HG03378 (cell line): ENCODE results near the gene SPATA45.
A peak's percentile ranks its signal among the peaks of the same experiment; 100 is the strongest.
"Not testable (repeated sequence)": the region's sequence is repeated elsewhere in the genome, so short reads cannot be mapped to it uniquely, and the experiment has no call there.

Experiments
- ATAC-seq: cut with Tn5 transposase; IDR thresholded peaks from one replicate; pipeline ENCODE4 v1.9.1; 2021; ENCODE audit warnings: mild to moderate bottlenecking, moderate library complexity; ENCODE audit not compliant: unreplicated experiment

SPATA45 gene

DNA sequence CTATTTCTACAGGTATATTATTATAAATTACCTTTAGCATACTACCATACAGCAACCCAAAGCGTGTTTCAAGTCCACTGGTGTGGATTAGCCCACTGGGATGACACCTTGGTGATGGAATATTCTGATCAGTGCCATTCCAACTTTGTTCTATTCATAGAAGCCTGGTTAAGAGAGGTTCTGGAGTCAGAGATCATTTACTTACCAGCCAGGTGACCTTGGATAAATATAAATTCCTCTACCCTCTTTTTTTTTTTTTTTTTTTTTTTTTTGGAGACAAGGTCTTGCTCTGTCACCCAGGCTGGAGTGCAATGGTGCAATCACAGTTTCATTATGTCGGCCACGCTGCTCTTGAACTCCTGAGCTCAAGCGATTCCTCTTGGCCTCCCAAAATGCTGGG, at the start of gene SPATA45:
Gene SPATA45 (minus strand): TSS at position 101 of the 400 bp plus-strand sequence. CDS start 11,500 bp downstream, outside the sequence.
- ATAC-seq = no peak

- no peak for ATAC-seq
These were observed 44.7 kb upstream of the SPATA45 start for GRCh38 chr1:212892108-212892507.

- no peak for ATAC-seq
These were observed 37.1 kb upstream of the SPATA45 start for GRCh38 chr1:212884592-212884991.

GRCh38 chr1:212879947-212880690, 32.7 kb upstream of the SPATA45 start:
- ATAC-seq = no peak

GRCh38 chr1:212878418-212878817, 31.0 kb upstream of the SPATA45 start:
- no peak for ATAC-seq

DNA sequence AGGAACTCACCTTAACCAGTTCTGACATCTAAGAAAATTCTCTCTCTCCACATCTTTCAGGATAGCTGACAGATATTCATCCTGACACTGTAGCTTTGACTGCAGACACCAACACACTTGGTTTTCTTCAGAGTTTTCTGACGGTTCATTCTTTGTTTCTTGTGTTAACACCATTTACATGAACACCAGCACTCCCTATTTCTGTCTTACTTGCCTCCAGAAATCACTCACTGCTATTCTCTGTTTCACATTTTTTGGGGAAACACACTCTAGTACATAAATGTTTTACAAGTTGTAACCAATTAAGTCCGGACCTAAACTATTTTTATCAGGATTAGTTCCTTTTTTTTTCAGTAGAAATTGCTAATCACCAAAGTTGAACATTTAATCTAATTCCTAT, 26.1 kb upstream of the SPATA45 start:
- ATAC-seq = peak; percentile 94

- no peak for ATAC-seq
These were observed 24.5 kb upstream of the SPATA45 start for GRCh38 chr1:212871976-212872375.

DNA sequence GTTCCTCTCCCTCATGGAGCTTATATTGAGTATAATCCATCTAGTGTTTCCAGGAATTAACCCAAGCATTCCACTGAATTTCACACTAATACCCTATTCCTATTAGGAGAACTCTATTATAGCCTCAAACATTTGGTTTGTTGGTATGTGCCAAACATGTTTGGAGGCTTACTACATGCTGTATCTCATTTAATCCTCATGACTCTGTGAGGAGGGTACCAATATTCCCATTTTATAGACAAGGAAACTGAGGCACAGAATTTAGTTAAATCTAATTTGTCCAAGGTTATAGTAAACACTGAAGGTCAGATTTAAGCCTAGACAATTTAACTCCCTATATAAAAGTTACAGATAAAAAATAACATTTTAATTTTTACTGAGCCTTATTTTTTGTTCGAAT, 19.7 kb upstream of the SPATA45 start:
- ATAC-seq = no peak

DNA sequence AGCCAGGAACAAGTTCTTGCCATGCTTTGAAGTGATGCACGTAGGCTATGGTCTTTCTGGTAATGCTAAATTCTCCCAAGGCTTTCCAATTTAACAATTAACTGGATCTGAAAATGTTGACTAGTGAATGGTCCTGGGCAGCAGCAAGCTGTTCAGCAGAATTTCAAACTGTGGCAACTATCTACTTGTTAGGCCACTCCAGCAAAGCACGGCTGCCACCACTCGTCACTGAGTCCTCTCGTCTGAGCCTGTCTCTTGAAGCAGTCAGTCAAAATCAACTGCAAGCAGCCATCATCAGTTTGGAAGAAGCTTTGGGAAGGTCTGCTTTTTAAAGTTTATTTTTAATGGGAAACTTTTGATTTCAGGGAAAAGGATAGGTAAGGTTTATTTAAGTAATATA, 16.8 kb upstream of the SPATA45 start:
- ATAC-seq = no peak

DNA sequence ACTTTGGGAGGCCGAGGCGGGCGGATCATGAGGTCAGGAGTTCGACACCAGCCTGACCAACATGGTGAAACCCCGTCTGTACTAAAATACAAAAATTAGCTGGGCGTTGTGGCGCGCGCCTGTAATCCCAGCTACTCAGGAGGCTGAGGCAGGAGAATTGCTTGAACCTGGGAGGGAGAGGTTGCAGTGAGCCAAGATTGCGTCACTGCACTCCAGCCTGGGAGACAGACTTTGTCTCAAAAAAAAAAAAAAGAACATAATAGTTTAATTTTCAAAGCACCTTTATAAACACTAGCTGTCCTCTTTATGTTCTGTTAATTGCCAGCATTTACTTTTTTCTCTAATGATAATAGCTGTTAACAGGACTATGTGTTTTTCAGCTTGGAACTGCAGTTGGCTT, 15.9 kb upstream of the SPATA45 start:
- ATAC-seq = not testable (repeated sequence)

DNA sequence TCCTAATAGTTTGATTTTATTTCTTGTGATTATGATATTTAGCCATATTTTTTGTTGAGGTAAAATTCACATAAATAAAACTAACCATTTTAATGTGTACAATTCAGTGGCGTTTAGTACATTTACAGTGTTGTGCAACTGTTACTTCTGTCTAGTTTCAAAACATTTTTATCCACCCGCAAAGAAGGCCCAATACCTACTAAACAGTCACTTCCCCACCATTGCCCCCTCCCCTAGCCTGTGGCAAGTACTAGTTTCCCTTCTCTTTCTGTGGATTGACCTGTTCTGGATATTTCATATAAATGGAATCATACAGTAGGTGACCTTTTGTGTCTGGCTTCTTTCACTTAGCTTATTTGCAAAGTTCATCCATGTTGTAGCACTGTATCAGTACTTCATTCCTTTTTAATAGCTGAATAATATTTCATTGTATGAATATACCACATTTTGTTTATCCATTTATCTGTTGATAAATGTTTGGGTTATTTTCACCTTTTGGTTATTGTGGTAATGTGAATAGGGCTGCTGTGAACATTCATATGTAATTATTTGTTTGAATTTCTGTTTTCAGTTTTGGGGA, 14.8 kb upstream of the SPATA45 start:
- no peak for ATAC-seq

DNA sequence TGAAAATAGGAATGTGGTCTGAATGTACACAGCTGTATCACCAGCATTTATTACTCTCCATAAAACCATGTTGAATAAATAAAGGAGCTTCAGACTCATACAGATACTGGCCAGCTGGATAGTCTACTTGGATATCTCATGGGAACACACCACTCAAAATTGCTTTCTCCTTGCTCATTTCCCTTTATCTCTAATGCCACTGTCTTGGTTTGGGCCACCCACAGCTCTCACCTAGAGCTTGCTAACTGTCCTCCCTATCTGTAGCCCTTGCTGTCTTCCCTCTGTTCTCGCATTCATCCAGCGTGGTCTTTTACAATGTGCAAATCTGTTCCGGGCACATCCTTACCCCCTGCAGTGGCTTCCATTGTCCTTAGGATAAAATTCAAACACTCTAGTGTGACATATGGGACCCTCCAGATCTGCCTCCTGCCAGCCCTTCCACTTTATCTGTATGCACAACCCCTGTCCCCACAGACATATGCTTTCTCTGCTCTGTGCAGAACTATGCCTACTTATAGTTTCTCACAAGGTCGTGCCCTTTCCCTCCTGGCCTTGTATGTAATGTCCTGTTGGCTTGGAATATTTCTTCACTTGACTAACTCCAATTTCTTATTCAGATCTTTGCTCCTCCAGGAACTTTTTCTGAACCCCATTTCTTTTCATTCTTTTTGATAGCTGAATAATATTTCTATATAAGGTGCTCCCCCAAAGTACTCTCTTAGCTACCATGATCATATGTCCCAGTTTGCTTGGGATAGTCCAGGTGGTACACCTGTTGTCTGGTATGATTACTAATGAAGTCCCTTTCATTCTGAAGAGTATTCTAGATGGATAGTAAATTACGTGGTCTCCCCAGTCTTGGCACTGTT, 13.5 kb upstream of the SPATA45 start:
- no peak for ATAC-seq

DNA sequence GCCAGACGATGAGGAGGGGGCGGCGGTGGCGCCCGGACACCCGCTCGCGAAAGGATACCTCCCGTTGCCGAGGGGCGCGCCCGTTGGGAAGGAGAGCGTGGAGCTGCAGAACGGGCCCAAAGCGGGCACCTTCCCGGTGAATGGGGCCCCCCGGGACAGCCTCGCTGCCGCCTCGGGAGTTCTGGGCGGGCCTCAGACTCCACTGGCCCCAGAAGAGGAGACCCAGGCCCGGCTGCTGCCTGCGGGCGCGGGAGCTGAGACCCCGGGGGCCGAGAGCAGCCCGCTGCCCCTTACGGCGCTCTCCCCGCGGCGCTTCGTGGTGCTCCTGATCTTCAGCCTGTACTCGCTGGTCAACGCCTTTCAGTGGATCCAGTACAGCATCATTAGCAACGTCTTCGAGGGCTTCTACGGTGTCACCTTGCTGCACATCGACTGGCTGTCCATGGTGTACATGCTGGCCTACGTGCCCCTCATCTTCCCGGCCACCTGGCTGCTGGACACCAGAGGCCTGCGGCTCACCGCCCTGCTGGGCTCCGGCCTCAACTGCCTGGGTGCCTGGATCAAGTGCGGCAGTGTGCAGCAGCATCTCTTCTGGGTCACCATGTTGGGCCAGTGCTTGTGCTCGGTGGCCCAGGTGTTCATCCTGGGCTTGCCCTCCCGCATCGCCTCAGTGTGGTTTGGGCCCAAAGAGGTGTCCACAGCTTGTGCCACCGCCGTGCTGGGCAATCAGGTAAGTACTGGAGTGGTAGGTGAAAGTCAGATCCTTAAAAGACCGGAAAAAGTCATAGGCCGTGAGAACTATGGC, 11.2 kb upstream of the SPATA45 start:
- ATAC-seq = no peak

GRCh38 chr1:212857992-212858460, 10.6 kb upstream of the SPATA45 start, which contains the start of gene FLVCR1:
Gene FLVCR1, plus strand, starts transcription at chr1:212858275. Its CDS starts 178 bp downstream, at chr1:212858453.
- peak; percentile 84 for ATAC-seq

DNA sequence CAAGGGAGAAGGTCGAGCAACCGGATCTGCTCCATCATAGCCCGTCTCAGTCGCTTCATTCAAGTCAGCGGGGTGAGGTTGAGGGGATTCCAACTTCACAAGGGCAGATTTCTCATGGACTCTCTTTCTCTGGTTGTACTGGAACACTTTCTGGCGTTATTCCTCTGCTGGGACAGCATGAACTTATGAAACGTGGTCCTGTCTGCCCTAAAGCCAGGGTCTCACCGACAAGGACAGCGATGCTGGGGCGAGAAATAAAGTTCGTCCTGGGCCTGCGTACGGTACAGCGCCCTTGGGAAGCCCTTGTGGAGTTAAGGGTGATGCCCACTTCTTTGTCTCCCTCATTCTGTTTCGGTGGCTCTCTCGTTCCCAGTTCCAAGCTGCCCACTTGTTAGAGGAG, 9.3 kb upstream of the SPATA45 start:
- ATAC-seq = no peak

DNA sequence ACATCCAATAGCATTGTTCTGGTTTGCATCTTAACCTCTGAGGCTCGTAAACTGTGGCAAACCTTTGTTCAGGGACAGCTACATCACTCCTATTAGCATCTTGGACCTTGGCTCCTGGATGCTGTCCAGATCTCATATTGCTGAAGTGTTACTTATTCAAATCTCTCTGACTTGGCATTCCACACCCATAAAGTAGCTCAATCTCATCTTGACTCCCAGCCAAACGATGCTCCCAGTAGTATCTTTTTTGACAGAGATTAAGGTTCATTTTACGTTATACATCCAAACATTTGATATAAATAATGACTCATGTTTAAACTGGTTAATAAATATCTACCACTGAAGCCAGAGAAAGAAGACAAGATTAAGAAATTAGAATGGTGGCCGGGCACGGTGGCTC, 6.2 kb upstream of the SPATA45 start:
- ATAC-seq = no peak

GRCh38 chr1:212852105-212852688, 4.7 kb upstream of the SPATA45 start:
- ATAC-seq = no peak

GRCh38 chr1:212844521-212844920, 2.9 kb downstream of the SPATA45 start:
- ATAC-seq = not testable (repeated sequence)

- ATAC-seq = no peak
These were observed 9.3 kb downstream of the SPATA45 start for GRCh38 chr1:212838145-212838544.
